ACHN (cell line): ENCODE data around the gene ERBB3.
"Not testable (repeated sequence)": the region's sequence is repeated elsewhere in the genome, so short reads cannot be mapped to it uniquely, and the experiment has no call there.

Experiments used
- DNase-seq: peaks from one replicate; pipeline ENCODE4 v3.0.0-alpha.2; 2015
- in situ Hi-C: cut with HindIII; loops from 2 replicates; pipeline ENCODE4 v1.10.0; 2017; ENCODE audit warnings: low sequenced_read_pairs, low pct_ligation_motif_present, low pct_unique_long_range_greater_than_20kb

Gene ERBB3

GRCh38 chr12:56104109-56104814 is 24.3 kb downstream of the ERBB3 start, which contains the start of gene PA2G4:
Gene PA2G4 (plus strand): TSS chr12:56104559. CDS start chr12:56104738, 179 bp downstream.
- in situ Hi-C loops, result no loop called here
- peak; percentile 100 for DNase-seq

- in situ Hi-C loops, result no loop called here
- peak; percentile 39 for DNase-seq
These were observed 25.0 kb downstream of the ERBB3 start for GRCh38 chr12:56104815-56105608.

GRCh38 chr12:56105609-56105902 is 25.6 kb downstream of the ERBB3 start:
- no peak for DNase-seq
- in situ Hi-C loops, result no loop called here

GRCh38 chr12:56107242-56107641 is 27.3 kb downstream of the ERBB3 start:
- DNase-seq, result no peak
- in situ Hi-C loops, result no loop called here

- in situ Hi-C loops, result no loop called here
- DNase-seq, result no peak
These were observed 30.6 kb downstream of the ERBB3 start for GRCh38 chr12:56110571-56110970.

GRCh38 chr12:56114084-56114483 is 34.1 kb downstream of the ERBB3 start:
- in situ Hi-C loops, result no loop called here
- no peak for DNase-seq

GRCh38 chr12:56115329-56115728 is 35.4 kb downstream of the ERBB3 start:
- in situ Hi-C loops, result loop anchor here (5.0 kb wide), 1 partner anchor 72 kb away; the partner anchor contains the start of gene SMARCC2
- DNase-seq, result no peak

GRCh38 chr12:56116267-56117081 is 36.5 kb downstream of the ERBB3 start, which contains the start of gene RPL41:
Gene RPL41 (plus strand): TSS chr12:56116633.
- DNase-seq, result peak; percentile 98
- in situ Hi-C loops, result loop anchor here (5.0 kb wide), 1 partner anchor 71 kb away; the partner anchor contains the start of gene SMARCC2

- not testable (repeated sequence) for DNase-seq
- in situ Hi-C loops, result loop anchor here (5.0 kb wide), 1 partner anchor 70 kb away; the partner anchor contains the start of gene SMARCC2
These were observed 37.2 kb downstream of the ERBB3 start for GRCh38 chr12:56117082-56117706.

GRCh38 chr12:56117778-56118687 is 38.1 kb downstream of the ERBB3 start, which contains the start of gene ZC3H10:
Gene ZC3H10 (plus strand): TSS chr12:56118266. CDS start chr12:56120563, 2,297 bp downstream.
- in situ Hi-C loops, result loop anchor here (5.0 kb wide), 1 partner anchor 69 kb away; the partner anchor contains the start of gene SMARCC2
- peak; percentile 100 for DNase-seq

GRCh38 chr12:56118688-56119357 is 38.9 kb downstream of the ERBB3 start:
- no peak for DNase-seq
- in situ Hi-C loops, result loop anchor here (5.0 kb wide), 1 partner anchor 68 kb away; the partner anchor contains the start of gene SMARCC2

GRCh38 chr12:56119361-56119796 is 39.4 kb downstream of the ERBB3 start:
- in situ Hi-C loops, result loop anchor here (5.0 kb wide), 1 partner anchor 68 kb away; the partner anchor contains the start of gene SMARCC2
- DNase-seq, result peak; percentile 96

GRCh38 chr12:56120158-56120846 is 40.3 kb downstream of the ERBB3 start:
- DNase-seq, result peak; percentile 46
- in situ Hi-C loops, result no loop called here

- no peak for DNase-seq
- in situ Hi-C loops, result no loop called here
These were observed 41.4 kb downstream of the ERBB3 start for GRCh38 chr12:56121204-56121870.

GRCh38 chr12:56122637-56123036 is 42.7 kb downstream of the ERBB3 start:
- no peak for DNase-seq
- in situ Hi-C loops, result no loop called here

- no peak for DNase-seq
- in situ Hi-C loops, result no loop called here
These were observed 44.2 kb downstream of the ERBB3 start for GRCh38 chr12:56124133-56124532.
